H9 (cell line): ENCODE results near the gene SYNJ1. TPM values are rescaled to one million over a fixed set of nuclear protein-coding genes. Genes with fewer than 3 reads are reported as not detected.

Experiments
- DNase-seq: peaks from one replicate; pipeline ENCODE4 v3.0.0-alpha.2; 2017
- H2AFZ ChIP-seq: one replicate; pipeline ENCODE4 v1.6.1; 2013; ENCODE audit warnings: mild to moderate bottlenecking, low read length, control low read depth, moderate library complexity
- H2AK5ac ChIP-seq: 2 replicates; pipeline ENCODE4 v1.6.1; 2013; ENCODE audit warnings: low read length, control low read depth, mixed read lengths; ENCODE audit not compliant: insufficient read length
- H2BK120ac ChIP-seq: one replicate; pipeline ENCODE4 v1.6.1; 2013; ENCODE audit warnings: low read depth, mild to moderate bottlenecking, low read length, control low read depth, inconsistent platforms; ENCODE audit not compliant: poor library complexity, severe bottlenecking
- H2BK12ac ChIP-seq: 2 replicates; pipeline ENCODE4 v1.6.1; 2013; ENCODE audit warnings: low read length, control low read depth, mixed read lengths, low read depth; ENCODE audit not compliant: insufficient read length
- H2BK15ac ChIP-seq: 2 replicates; pipeline ENCODE4 v1.6.1; 2013; ENCODE audit warnings: low read depth, low read length, control low read depth
- H2BK20ac ChIP-seq: one replicate; pipeline ENCODE4 v1.6.1; 2013; ENCODE audit warnings: low read depth, mild to moderate bottlenecking, low read length, control low read depth, inconsistent platforms; ENCODE audit not compliant: poor library complexity, severe bottlenecking
- H2BK5ac ChIP-seq: 2 replicates; pipeline ENCODE4 v1.6.1; 2013; ENCODE audit warnings: low read length, control low read depth, mixed read lengths; ENCODE audit not compliant: insufficient read length
- H3K14ac ChIP-seq: 2 replicates; pipeline ENCODE4 v1.6.1; 2013; ENCODE audit warnings: low read length, control low read depth; ENCODE audit not compliant: insufficient read depth
- H3K18ac ChIP-seq: 2 replicates; pipeline ENCODE4 v1.6.1; 2013; ENCODE audit warnings: low read depth, mild to moderate bottlenecking, mixed read lengths, low read length, control low read depth; ENCODE audit not compliant: insufficient read length
- H3K23ac ChIP-seq: 2 replicates; pipeline ENCODE4 v1.6.1; 2013; ENCODE audit warnings: low read length, control low read depth, mixed read lengths, low read depth; ENCODE audit not compliant: insufficient read length
- H3K23me2 ChIP-seq: 2 replicates; pipeline ENCODE4 v1.6.1; 2013; ENCODE audit warnings: low read depth, mild to moderate bottlenecking, mixed read lengths, low read length, control low read depth; ENCODE audit not compliant: insufficient read length, poor library complexity, severe bottlenecking
- H3K27ac ChIP-seq: 2 replicates; pipeline ENCODE4 v1.5.1; 2013; ENCODE audit warnings: low read length, control low read depth, mixed read lengths, low read depth; ENCODE audit not compliant: insufficient read length
- H3K27me3 ChIP-seq: 2 replicates; pipeline ENCODE4 v1.6.1; 2013; ENCODE audit warnings: low read length, control low read depth, inconsistent platforms; ENCODE audit not compliant: insufficient read depth
- H3K4ac ChIP-seq: 2 replicates; pipeline ENCODE4 v1.6.1; 2013; ENCODE audit warnings: low read depth, mild to moderate bottlenecking, control low read depth, inconsistent platforms, low read length, moderate library complexity
- H3K4me1 ChIP-seq: 2 replicates; pipeline ENCODE4 v1.6.1; 2013; ENCODE audit warnings: low read length, control low read depth, inconsistent platforms; ENCODE audit not compliant: insufficient read depth
- H3K4me2 ChIP-seq: 2 replicates; pipeline ENCODE4 v1.6.1; 2013; ENCODE audit warnings: low read length, control low read depth, mixed read lengths; ENCODE audit not compliant: insufficient read length, insufficient read depth
- H3K56ac ChIP-seq: 2 replicates; pipeline ENCODE4 v1.6.1; 2013; ENCODE audit warnings: low read depth, mild to moderate bottlenecking, mixed read lengths, low read length, control low read depth; ENCODE audit not compliant: insufficient read length
- H3K79me1 ChIP-seq: 2 replicates; pipeline ENCODE4 v1.6.1; 2013; ENCODE audit warnings: low read depth, mild to moderate bottlenecking, moderate library complexity, low read length, control low read depth, inconsistent platforms; ENCODE audit not compliant: insufficient read depth, poor library complexity, severe bottlenecking
- H3K79me2 ChIP-seq: 2 replicates; pipeline ENCODE4 v1.6.1; 2013; ENCODE audit warnings: low read length, control low read depth, inconsistent platforms; ENCODE audit not compliant: insufficient read depth
- H3K9ac ChIP-seq: 2 replicates; pipeline ENCODE4 v1.6.1; 2013; ENCODE audit warnings: low read length, control low read depth, mixed read lengths; ENCODE audit not compliant: insufficient read length; ENCODE audit errors: extremely low read depth
- H3K9me3 ChIP-seq: one replicate; pipeline ENCODE4 v1.6.1; 2013; ENCODE audit warnings: low read depth, low read length, inconsistent platforms; ENCODE audit not compliant: control insufficient read depth
- H3T11ph ChIP-seq: one replicate; pipeline ENCODE4 v1.6.1; 2013; ENCODE audit warnings: mild to moderate bottlenecking, low read length, control low read depth, inconsistent platforms
- H4K20me1 ChIP-seq: one replicate; pipeline ENCODE4 v1.6.1; 2013; ENCODE audit not compliant: control insufficient read depth, insufficient read length, insufficient read depth
- H4K5ac ChIP-seq: 2 replicates; pipeline ENCODE4 v1.6.1; 2013; ENCODE audit warnings: low read depth, mild to moderate bottlenecking, mixed read lengths, low read length, control low read depth; ENCODE audit not compliant: insufficient read length
- H4K8ac ChIP-seq: replicated peaks from 2 replicates; pipeline ENCODE4 v1.6.1; 2013; ENCODE audit warnings: low read length, control low read depth, mixed read lengths, low read depth; ENCODE audit not compliant: insufficient read length
- H4K91ac ChIP-seq: 2 replicates; pipeline ENCODE4 v1.6.1; 2013; ENCODE audit warnings: low read depth, mild to moderate bottlenecking, moderate library complexity, mixed read lengths, low read length, control low read depth; ENCODE audit not compliant: insufficient read length
- H3K27ac Mint-ChIP-seq, 3 experiments: 2 replicates in 2 of 3; 3 replicates in 1 of 3; pipeline ENCODE4 v1.8.0; 2020 to 2021; ENCODE audit warnings: mixed read lengths in 3 of 3, mild to moderate bottlenecking in 1 of 3, moderate library complexity in 1 of 3
- H3K27me3 Mint-ChIP-seq: 2 replicates; pipeline ENCODE4 v1.8.0; 2021; ENCODE audit warnings: low read depth, mild to moderate bottlenecking, moderate library complexity, mixed read lengths
- H3K36me3 Mint-ChIP-seq, 3 experiments: 2 replicates in 2 of 3; 3 replicates in 1 of 3; pipeline ENCODE4 v1.8.0; 2020 to 2021; ENCODE audit warnings: low read depth in 3 of 3, mixed read lengths in 3 of 3; ENCODE audit not compliant: insufficient read depth in 1 of 3
- H3K4me1 Mint-ChIP-seq, 2 experiments: 2 replicates each; pipeline ENCODE4 v1.8.0; 2020; ENCODE audit warnings: mixed read lengths in 2 of 2
- H3K4me3 Mint-ChIP-seq, 2 experiments: 2 replicates in 1 of 2; 3 replicates in 1 of 2; pipeline ENCODE4 v1.8.0; 2020 to 2021; ENCODE audit warnings: mild to moderate bottlenecking in 2 of 2, mixed read lengths in 2 of 2, moderate library complexity in 1 of 2
- H3K9me3 Mint-ChIP-seq, 2 experiments: 2 replicates in 1 of 2; 3 replicates in 1 of 2; pipeline ENCODE4 v1.8.0; 2020; ENCODE audit warnings: mild to moderate bottlenecking in 2 of 2, mixed read lengths in 2 of 2, moderate library complexity in 1 of 2
- WGBS: extraction: QIAGEN DNeasy Blood & Tissue Kit; methylation state at CpG from one replicate; pipeline ENCODE4 v1.1.7; 2013; ENCODE audit warnings: missing lambda C conversion rate, low lambda C conversion rate, mixed read lengths; ENCODE audit not compliant: insufficient read length; ENCODE audit errors: extremely low coverage; 5-methylcytosine and 5-hydroxymethylcytosine counted together
- total RNA-seq: library from RNA; stranded (reverse); gene quantifications from 2 replicates; pipeline ENCODE4 v1.2.1, GENCODE V29; 2021
- TF ChIP-seq, protein P1 (sequence below): fragments of 200-600 bp; sonication (generic); conservative IDR thresholded peaks from 3 replicates; pipeline ENCODE4 v1.8.0; 2021; ENCODE audit warnings: antibody characterized with exemption, mild to moderate bottlenecking

The SYNJ1 gene
- total RNA-seq, 1 experiment from 2014 or later = 7.1 TPM

DNA sequence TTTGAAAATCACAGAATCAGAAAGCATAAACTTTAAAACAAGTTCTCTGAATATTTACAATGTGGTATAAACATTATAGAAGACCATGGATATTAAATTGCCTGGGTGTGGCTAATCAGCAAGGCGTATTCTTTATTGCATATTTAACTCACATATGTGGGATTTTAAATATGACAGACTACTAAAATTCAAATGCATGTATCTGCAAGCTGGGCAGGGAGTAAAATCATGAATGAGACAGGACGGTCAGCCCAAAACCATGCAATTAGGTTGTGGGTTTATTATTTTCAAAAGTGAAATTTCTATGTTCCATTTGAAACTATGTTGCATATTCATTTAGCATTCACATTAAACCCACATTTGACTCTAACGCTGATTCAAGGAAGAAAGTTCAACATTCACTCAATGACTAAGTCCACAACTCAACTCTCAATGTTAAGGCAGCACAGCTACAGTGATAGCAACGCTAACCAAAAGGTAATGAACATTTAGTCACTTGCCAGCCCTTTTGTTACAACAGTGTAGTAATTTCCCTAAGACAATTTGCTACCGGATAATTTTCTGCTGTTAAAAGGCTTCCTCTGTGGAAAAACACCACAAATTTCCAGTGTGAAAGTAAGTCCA, 6.3 kb upstream of the SYNJ1 start:
- no peak overlapping the region for H3K56ac ChIP-seq
- H3K4me3 Mint-ChIP-seq = no peak overlapping the region
- H4K20me1 ChIP-seq = no peaks in the 10 kb centered on the region
- H3T11ph ChIP-seq = no peak overlapping the region
- no peak overlapping the region for H3K14ac ChIP-seq
- H2BK15ac ChIP-seq = no peak overlapping the region
- H3K36me3 Mint-ChIP-seq = peaks cover 13 to 37% (median 25%) of the 10 kb centered on the region in 3 experiments
- H3K27ac Mint-ChIP-seq = no peak overlapping the region
- H3K27ac ChIP-seq = no peak overlapping the region
- H3K27me3 ChIP-seq = no peaks in the 10 kb centered on the region
- no peaks in the 10 kb centered on the region for H3K9me3 ChIP-seq
- no peak overlapping the region for H2AFZ ChIP-seq
- H2AK5ac ChIP-seq = no peak overlapping the region
- no peak overlapping the region for H3K4me2 ChIP-seq
- H3K4me1 Mint-ChIP-seq = peaks cover 8 to 32% of the 10 kb centered on the region in 2 experiments
- no peak overlapping the region for H4K5ac ChIP-seq
- no peaks in the 10 kb centered on the region for H3K27me3 Mint-ChIP-seq
- TF ChIP-seq, protein P1, sequence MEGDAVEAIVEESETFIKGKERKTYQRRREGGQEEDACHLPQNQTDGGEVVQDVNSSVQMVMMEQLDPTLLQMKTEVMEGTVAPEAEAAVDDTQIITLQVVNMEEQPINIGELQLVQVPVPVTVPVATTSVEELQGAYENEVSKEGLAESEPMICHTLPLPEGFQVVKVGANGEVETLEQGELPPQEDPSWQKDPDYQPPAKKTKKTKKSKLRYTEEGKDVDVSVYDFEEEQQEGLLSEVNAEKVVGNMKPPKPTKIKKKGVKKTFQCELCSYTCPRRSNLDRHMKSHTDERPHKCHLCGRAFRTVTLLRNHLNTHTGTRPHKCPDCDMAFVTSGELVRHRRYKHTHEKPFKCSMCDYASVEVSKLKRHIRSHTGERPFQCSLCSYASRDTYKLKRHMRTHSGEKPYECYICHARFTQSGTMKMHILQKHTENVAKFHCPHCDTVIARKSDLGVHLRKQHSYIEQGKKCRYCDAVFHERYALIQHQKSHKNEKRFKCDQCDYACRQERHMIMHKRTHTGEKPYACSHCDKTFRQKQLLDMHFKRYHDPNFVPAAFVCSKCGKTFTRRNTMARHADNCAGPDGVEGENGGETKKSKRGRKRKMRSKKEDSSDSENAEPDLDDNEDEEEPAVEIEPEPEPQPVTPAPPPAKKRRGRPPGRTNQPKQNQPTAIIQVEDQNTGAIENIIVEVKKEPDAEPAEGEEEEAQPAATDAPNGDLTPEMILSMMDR = no peak
- no peaks in the 10 kb centered on the region for H3K23me2 ChIP-seq
- no peak overlapping the region for H3K18ac ChIP-seq
- no peak overlapping the region for H2BK5ac ChIP-seq
- no peak overlapping the region for H3K23ac ChIP-seq
- H3K9me3 Mint-ChIP-seq = no peaks in the 10 kb centered on the region
- no peak overlapping the region for H2BK20ac ChIP-seq
- H3K4me1 ChIP-seq = no peaks in the 10 kb centered on the region
- no peak overlapping the region for H3K4ac ChIP-seq
- no peak overlapping the region for H2BK12ac ChIP-seq
- no peaks in the 10 kb centered on the region for H3K79me1 ChIP-seq
- H4K8ac ChIP-seq = no peak overlapping the region
- no CpG with 5 or more reads among the region's 5 CpGs for WGBS
- no peak overlapping the region for H4K91ac ChIP-seq
- no peak overlapping the region for H2BK120ac ChIP-seq
- no peak for DNase-seq
- H3K79me2 ChIP-seq = no peaks in the 10 kb centered on the region
- H3K9ac ChIP-seq = no peak overlapping the region
